Suprapubic skin (tissue), 4 donors: ENCODE measurements around the gene FBXO30. TPM values are rescaled to one million over a fixed set of nuclear protein-coding genes. Genes with fewer than 3 reads are reported as not detected.

Experiments used
- DNase-seq, 2 donors: peaks; one replicate each; pipeline ENCODE4 v3.0.0-alpha.2; 2019; ENCODE audit warnings: low spot score in 2 of 2
- H3K27ac ChIP-seq: fragments of 200-600 bp; sonication (generic); one replicate; pipeline ENCODE4 v1.5.1; 2019
- H3K27me3 ChIP-seq: fragments of 200-600 bp; sonication (generic); one replicate; pipeline ENCODE4 v1.5.1; 2019
- H3K36me3 ChIP-seq: fragments of 200-600 bp; sonication (generic); one replicate; pipeline ENCODE4 v1.5.1; 2019
- H3K4me1 ChIP-seq: fragments of 200-600 bp; sonication (generic); one replicate; pipeline ENCODE4 v1.5.1; 2019
- H3K4me3 ChIP-seq: fragments of 200-600 bp; sonication (generic); one replicate; pipeline ENCODE4 v1.5.1; 2019; ENCODE audit warnings: mild to moderate bottlenecking
- H3K9me3 ChIP-seq: fragments of 200-600 bp; sonication (generic); one replicate; pipeline ENCODE4 v1.5.1; 2019
- EP300 ChIP-seq: sonication (generic); formaldehyde crosslinking; IDR thresholded peaks from one replicate; pipeline ENCODE4 v1.6.1; 2017; ENCODE audit warnings: antibody characterized with exemption
- POLR2A ChIP-seq, 2 donors: fragments of 450-650 bp; IDR thresholded peaks; one replicate each; pipeline ENCODE4 v1.6.1; 2017; ENCODE audit warnings: antibody characterized with exemption in 2 of 2, mild to moderate bottlenecking in 2 of 2, moderate library complexity in 2 of 2
- POLR2AphosphoS5 ChIP-seq, 3 donors: sonication (generic); formaldehyde crosslinking; IDR thresholded peaks; one replicate each; pipeline ENCODE4 v1.6.1; 2017; ENCODE audit warnings: antibody characterized with exemption in 3 of 3
- WGBS: methylation state at CpG from one replicate; pipeline ENCODE4 v1.1.5; 2018; 5-methylcytosine and 5-hydroxymethylcytosine counted together
- total RNA-seq, 4 donors: library from RNA; depleted of rRNA; stranded (reverse); fragments of >200 nt; gene quantifications; one replicate each; pipeline ENCODE4 v1.1.0, GENCODE V29; 2016
- TF ChIP-seq, protein P1 (sequence below), 2 donors: fragments of 200-600 bp in 1 of 2; fragments of 450-650 bp in 1 of 2; sonication (generic) in 1 of 2; IDR thresholded peaks; one replicate each; pipeline ENCODE4 v1.5.1; 2016 to 2019; ENCODE audit warnings: antibody characterized with exemption in 2 of 2, mild to moderate bottlenecking in 1 of 2, moderate library complexity in 1 of 2

FBXO30 gene
- total RNA-seq, 4 donors from 2014 or later, result 3.6 to 5.6 (median 5.3) TPM

DNA sequence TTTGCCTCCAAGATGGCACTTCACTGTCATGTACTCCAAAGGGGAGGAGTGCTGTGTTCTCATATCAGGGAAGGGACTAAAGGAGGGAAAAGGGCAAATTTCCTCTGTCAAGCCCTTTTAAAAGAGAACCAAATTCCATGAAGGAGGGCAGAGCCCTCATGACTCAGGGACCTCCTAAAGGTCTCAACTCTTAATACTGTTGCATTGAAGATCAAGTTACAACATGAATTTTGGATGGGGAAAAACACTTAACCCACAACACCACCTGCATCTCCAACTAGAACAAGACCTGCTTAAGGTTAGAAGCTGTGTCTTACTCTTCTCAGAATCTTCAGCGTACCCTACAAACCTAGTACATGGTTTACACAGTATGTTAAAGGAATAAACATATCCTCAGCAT, 23.7 kb upstream of the FBXO30 start:
- Histone ChIP-seq H3K36me3 (no peaks in the 10 kb centered on the region), H3K9me3 (no peaks in the 10 kb centered on the region), H3K4me3 (no peak overlapping the region), H3K27ac (no peak overlapping the region), H3K4me1 (peaks cover 9% of the 10 kb centered on the region), H3K27me3 (no peaks in the 10 kb centered on the region)
- TF ChIP-seq POLR2A (IDR thresholded peaks at IDR 0.05) (no peak), EP300 (no peak)
- TF ChIP-seq, protein P1, sequence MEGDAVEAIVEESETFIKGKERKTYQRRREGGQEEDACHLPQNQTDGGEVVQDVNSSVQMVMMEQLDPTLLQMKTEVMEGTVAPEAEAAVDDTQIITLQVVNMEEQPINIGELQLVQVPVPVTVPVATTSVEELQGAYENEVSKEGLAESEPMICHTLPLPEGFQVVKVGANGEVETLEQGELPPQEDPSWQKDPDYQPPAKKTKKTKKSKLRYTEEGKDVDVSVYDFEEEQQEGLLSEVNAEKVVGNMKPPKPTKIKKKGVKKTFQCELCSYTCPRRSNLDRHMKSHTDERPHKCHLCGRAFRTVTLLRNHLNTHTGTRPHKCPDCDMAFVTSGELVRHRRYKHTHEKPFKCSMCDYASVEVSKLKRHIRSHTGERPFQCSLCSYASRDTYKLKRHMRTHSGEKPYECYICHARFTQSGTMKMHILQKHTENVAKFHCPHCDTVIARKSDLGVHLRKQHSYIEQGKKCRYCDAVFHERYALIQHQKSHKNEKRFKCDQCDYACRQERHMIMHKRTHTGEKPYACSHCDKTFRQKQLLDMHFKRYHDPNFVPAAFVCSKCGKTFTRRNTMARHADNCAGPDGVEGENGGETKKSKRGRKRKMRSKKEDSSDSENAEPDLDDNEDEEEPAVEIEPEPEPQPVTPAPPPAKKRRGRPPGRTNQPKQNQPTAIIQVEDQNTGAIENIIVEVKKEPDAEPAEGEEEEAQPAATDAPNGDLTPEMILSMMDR (IDR thresholded peaks at IDR 0.05), result no peak
- WGBS, result 96% methylated on average over 1 of the region's 1 CpG
- no peak for DNase-seq

- Histone ChIP-seq H3K36me3 (no peaks in the 10 kb centered on the region), H3K4me3 (no peak overlapping the region), H3K27me3 (no peaks in the 10 kb centered on the region), H3K27ac (no peak overlapping the region), H3K4me1 (peaks cover 9% of the 10 kb centered on the region), H3K9me3 (no peaks in the 10 kb centered on the region)
- TF ChIP-seq POLR2AphosphoS5 (IDR thresholded peaks at IDR 0.05) (no peak), POLR2A (IDR thresholded peaks at IDR 0.05) (no peak), EP300 (no peak)
- 78% methylated on average over 1 of the region's 1 CpG for WGBS
- DNase-seq, result no peak
These were observed 22.2 kb upstream of the FBXO30 start for GRCh38 chr6:145836772-145837171.

DNA sequence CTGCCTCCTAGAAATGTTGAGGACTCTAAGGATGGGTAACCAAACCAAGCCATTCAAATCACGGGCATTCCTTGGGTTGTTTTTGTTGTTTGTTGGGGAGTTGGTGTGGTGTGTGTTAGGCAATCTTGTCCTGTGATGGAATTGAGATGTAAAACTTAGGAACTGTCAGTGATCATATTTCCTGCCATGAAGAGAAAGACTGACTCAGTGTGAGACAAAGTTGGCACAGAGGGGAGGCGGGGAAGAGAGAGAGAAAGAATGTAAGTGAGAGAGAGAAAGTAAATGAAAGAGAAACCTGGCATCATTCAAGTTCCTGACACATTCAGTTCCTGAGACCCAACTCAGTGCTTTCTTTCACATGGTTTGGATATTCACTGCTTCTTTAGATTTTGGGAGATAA, 21.6 kb upstream of the FBXO30 start:
- TF ChIP-seq POLR2AphosphoS5 (IDR thresholded peaks at IDR 0.05) (no peak), EP300 (no peak), POLR2A (IDR thresholded peaks at IDR 0.05) (no peak)
- TF ChIP-seq, protein P1 (IDR thresholded peaks at IDR 0.05), result no peak
- Histone ChIP-seq H3K36me3 (no peaks in the 10 kb centered on the region), H3K4me1 (peaks cover 4% of the 10 kb centered on the region), H3K4me3 (no peak overlapping the region), H3K27ac (no peak overlapping the region), H3K9me3 (no peaks in the 10 kb centered on the region), H3K27me3 (no peaks in the 10 kb centered on the region)
- WGBS, result 70% methylated on average over 2 of the region's 2 CpGs
- DNase-seq, result no peak

DNA sequence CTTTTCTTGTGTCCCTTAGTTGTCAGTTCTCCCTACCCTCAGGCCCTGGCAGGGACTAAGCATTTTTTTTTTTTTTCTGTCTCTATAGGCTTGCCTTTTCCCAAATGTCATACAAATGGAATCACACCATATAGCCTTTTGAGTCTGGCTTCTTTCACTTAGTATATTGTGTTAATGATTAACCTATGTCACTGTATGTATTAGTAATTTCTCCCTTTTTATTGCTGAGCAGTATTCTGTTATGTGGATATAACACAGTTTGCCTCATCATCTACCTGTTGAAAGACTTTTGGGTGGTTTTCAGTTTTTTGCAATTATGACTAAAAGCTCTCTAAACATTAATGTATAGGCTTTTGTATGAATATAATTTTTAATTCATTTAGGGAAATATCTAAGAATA, 16.0 kb upstream of the FBXO30 start:
- Histone ChIP-seq H3K9me3 (no peaks in the 10 kb centered on the region), H3K36me3 (no peaks in the 10 kb centered on the region), H3K27me3 (no peaks in the 10 kb centered on the region), H3K4me3 (no peak overlapping the region), H3K27ac (no peak overlapping the region), H3K4me1 (no peaks in the 10 kb centered on the region)
- DNase-seq, result no peak
- TF ChIP-seq POLR2AphosphoS5 (IDR thresholded peaks at IDR 0.05), result no peak
- TF ChIP-seq, protein P1 (IDR thresholded peaks at IDR 0.05), result no peak
- TF ChIP-seq EP300, result no peak
- no peak for TF ChIP-seq POLR2A (IDR thresholded peaks at IDR 0.05)

DNA sequence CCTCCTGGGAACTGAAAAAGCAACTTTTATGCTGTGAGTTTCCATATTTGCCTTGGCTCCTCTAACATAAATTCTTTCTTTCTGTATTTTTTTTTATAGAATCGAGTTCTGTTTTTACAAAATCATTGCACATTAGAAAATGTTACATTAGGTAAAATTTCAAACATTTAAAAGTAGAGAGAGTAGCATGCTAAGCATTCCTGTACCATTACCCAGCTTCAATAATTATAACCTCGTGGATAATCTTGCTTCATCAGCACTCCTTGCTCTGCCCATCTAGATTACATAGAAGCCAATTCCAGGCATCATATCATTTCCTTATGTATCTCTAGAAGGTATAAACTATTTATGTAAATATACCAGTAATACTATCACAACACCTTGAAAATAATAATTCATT, 15.4 kb upstream of the FBXO30 start:
- H3K27ac ChIP-seq, result no peak overlapping the region
- no peaks in the 10 kb centered on the region for H3K9me3 ChIP-seq
- TF ChIP-seq EP300 (no peak), POLR2A (IDR thresholded peaks at IDR 0.05) (no peak), POLR2AphosphoS5 (IDR thresholded peaks at IDR 0.05) (no peak)
- TF ChIP-seq, protein P1 (IDR thresholded peaks at IDR 0.05), result no peak
- 46% methylated on average over 2 of the region's 2 CpGs for WGBS
- no peak overlapping the region for H3K4me3 ChIP-seq
- no peaks in the 10 kb centered on the region for H3K4me1 ChIP-seq
- DNase-seq, result no peak
- H3K36me3 ChIP-seq, result no peaks in the 10 kb centered on the region
- H3K27me3 ChIP-seq, result no peaks in the 10 kb centered on the region

- DNase-seq, result no peak
- no peaks in the 10 kb centered on the region for H3K4me1 ChIP-seq
- H3K4me3 ChIP-seq, result no peak overlapping the region
- H3K9me3 ChIP-seq, result no peaks in the 10 kb centered on the region
- H3K27me3 ChIP-seq, result no peaks in the 10 kb centered on the region
- 83% methylated on average over 2 of the region's 2 CpGs for WGBS
- no peaks in the 10 kb centered on the region for H3K36me3 ChIP-seq
- no peak overlapping the region for H3K27ac ChIP-seq
- TF ChIP-seq POLR2A (IDR thresholded peaks at IDR 0.05) (no peak), POLR2AphosphoS5 (IDR thresholded peaks at IDR 0.05) (no peak), EP300 (no peak)
- TF ChIP-seq, protein P1 (IDR thresholded peaks at IDR 0.05), result no peak
These were observed 14.5 kb upstream of the FBXO30 start for GRCh38 chr6:145829102-145829501.
